ENCODE measurements around the gene CEP112.
"Not testable (repeated sequence)": the region's sequence is repeated elsewhere in the genome, so short reads cannot be mapped to it uniquely, and the experiment has no call there.

Gene CEP112

GRCh38 chr17:65867014-65867413 lies 324.9 kb downstream of the CEP112 start:
- DNase-seq = no peak

- no peak for DNase-seq
Observed at GRCh38 chr17:65865715-65866425, 326.1 kb downstream of the CEP112 start.

- no peak for DNase-seq
Observed at GRCh38 chr17:65864394-65864793, 327.5 kb downstream of the CEP112 start.

DNA sequence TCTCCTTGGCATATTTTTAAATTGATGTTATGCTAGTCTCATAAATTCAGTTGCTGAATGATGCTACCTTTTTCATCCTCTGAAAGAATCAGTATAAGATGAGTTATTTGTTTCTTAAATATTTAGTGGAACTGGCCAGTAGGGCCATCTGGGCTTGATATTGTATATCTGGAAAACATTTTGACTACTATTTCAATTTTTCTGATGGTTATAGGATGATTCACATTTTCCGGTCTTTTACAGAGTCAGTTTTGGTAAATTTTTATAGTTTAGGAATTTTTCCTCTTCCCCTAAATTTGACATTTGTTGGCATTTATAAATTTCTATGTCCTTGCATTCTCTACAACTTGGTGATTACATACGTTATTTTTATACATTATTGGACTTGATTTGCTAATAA lies 334.2 kb downstream of the CEP112 start:
- DNase-seq = no peak

DNA sequence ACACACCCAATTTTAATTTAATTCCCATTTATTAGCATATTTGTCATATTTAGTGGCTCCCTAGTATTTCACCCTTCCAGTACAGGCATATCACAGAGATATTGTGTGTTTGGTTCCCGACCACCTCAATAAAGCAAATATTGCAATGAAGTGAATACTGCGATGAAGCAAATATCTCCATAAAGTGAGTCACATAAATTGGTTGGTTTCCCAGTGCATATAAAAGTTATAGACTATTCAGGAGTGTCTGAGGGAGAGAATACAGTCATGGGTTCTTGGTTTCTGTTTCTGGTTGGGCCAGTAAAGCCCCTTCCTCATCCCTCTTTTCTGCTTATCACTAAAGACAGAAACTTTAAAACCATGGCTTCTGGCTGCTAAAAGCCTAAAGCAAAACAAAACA lies 335.1 kb downstream of the CEP112 start:
- DNase-seq = no peak

DNA sequence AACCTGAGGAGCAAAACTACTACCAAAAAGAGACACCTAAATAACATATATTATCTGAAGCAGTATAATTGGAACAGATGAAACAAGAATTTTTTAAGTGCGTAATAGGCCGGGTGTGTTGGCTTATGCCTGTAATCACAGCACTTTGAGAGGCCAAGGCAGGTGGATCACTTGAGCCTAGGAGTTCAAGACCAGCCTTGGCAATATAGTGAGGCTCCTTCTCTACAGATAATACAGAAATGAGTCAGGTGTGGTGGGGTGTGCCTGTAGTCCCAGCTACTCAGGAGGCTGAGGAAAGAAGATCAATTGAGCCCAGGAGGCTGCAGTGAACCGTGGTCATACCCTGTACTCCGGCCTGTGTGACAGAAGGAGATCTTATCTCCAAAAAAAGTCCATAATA lies 336.3 kb downstream of the CEP112 start:
- DNase-seq = no peak

DNA sequence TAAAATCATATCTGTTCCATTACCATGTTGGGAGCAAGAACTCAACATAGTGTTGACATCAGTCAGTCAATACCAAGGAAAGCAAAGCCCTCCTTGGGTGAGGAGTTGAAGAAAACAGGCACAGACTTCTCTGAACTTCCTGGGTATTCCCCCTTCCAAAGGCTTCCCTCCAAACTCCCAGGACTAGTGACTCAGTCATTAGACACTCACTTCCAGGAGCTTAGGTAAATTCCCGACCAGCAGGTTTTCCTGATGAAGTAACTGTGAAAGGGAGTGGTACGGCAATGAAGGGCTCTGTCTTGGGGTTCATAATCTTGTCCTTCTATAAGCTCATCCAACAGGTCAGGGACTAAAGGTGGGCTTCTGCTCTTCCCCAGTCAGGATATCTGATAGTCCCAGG lies 336.7 kb downstream of the CEP112 start:
- DNase-seq = no peak

GRCh38 chr17:65853816-65854215 lies 338.1 kb downstream of the CEP112 start:
- DNase-seq = no peak

DNA sequence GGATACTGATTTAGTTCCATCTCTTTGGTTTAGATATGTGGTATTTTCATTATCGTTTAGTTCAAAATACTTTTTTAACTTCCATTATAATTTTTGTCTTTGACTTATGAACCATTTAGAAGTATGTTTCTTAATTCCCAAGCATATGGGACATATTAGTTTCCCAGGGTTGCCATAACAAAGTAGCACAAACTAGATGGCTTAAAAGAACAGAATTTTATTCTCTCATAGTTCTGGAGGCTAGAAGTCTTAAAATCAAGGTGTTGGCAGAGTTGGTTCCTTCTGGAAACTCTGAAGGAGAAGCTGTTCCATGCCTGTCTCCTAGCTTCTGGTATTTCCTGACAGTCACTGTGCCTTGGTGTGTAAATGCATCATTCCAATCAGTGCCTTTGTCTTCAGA lies 339.0 kb downstream of the CEP112 start:
- DNase-seq = no peak

DNA sequence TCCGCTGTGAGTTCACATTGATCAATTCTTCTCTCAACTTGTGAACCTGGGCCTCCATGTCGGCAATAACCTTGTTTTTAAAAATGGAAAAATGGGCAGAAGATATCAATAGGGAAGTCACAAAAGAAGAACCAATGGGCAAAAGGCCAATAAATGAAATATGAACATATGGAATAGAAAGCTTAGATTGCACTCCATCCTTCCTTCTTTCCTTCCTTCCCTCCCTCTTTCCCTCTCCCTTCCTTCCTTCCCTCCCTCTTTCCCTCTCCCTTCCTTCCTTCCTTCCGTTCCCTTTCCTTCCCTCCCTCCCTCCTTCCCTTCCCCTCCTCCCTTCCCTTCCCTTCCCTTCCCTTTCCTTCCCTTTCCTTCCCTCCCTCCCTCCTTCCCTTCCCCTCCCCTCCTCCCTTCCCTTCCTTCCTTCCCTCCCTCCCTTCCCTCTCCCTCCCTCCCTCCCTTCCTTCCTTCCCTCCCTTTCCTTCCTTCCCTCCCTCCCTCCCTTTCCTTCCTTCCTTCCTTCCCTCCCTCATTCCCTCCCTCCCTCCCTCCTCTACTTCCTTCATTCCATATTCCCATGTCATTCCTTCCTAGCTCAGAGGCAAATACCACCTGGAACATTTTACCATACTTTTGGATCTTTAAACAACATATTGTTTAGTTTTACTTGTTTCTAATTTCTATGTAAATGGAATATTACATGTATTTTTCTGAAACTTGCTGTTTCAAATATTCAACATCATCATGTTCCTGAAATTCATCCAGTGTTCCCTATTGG lies 339.8 kb downstream of the CEP112 start:
- DNase-seq = no peak

- no peak for DNase-seq
Observed at GRCh38 chr17:65850486-65850885, 341.4 kb downstream of the CEP112 start.

GRCh38 chr17:65848751-65849150 lies 343.2 kb downstream of the CEP112 start:
- no peak for DNase-seq

GRCh38 chr17:65841089-65841488 lies 350.8 kb downstream of the CEP112 start:
- no peak for DNase-seq

GRCh38 chr17:65837232-65837631 lies 354.7 kb downstream of the CEP112 start:
- DNase-seq = not testable (repeated sequence)

DNA sequence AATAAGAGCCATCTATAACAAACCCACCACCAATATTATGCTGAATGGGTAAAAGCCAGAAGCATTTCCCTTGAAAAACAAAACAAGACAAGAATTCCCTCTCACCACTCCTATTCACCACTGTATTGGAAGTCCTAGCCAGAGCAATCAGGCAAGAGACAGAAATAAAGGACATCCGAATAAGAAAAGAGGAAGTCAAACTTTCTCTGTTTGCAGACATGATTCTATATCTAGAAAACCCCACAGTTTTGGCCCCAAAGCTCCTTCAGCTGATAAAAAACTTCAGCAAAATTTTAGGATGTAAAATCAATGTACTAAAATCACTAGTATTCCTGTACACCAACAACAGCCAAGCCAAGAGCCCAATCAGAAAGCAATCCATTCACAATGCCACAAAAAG lies 358.7 kb downstream of the CEP112 start:
- DNase-seq = no peak

DNA sequence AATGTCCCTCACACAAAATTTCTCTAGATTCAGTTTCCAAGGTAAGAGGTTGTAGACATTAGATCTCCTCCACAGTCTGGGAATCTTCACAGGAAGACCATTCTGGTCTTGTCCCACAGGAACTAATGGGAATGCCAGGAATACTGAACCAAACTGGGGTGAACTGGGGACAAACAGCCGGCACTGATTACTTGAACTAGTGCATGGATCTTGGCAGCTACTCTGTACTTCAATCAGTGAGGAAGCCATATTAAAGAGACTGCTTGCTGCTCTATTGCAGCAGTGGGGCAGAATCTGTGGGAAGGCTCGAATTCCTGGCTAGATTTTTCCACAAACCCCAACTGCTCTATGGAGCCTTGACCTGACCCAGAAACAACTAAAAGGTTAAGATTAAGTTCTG lies 361.6 kb downstream of the CEP112 start:
- DNase-seq = no peak

GRCh38 chr17:65826577-65826976 lies 365.4 kb downstream of the CEP112 start:
- not testable (repeated sequence) for DNase-seq

GRCh38 chr17:65824901-65825300 lies 367.0 kb downstream of the CEP112 start:
- DNase-seq = no peak

- no peak for DNase-seq
Observed at GRCh38 chr17:65823713-65824112, 368.2 kb downstream of the CEP112 start.

DNA sequence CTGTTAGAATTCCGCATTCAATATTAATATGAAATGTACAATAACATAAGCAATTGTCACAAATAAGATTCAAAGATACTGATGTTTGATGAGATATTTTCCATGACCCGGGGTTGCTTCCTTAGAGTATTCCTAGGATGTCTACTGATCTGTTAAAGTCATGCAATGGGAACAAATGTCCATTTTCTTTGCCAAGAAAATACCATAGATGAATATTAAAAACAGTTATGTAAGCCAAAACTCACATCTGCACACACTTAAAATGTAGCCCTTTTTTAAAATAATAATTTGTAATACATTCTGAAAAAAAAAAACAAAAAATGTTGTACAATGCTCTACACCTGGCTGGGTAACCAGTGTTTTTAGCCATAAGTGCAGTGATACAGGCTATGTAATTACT lies 371.1 kb downstream of the CEP112 start:
- DNase-seq = no peak

DNA sequence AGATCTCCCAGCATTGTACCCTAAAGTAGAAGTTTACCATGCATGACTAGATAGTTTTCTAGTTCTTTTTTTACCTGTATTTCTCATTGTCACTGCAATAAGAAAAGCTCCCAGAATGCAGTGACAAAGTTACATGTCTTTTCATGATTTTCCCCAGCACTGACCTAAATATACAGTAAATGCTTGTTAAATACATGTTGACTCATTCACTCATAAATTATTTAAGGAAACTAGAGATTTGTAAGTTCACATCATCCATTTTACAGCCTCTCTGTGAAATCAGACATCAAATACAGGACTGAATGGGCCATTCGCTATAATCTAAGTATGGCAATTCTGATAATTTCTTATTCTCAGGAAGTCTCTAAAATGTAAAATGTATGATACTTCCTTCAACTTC lies 371.6 kb downstream of the CEP112 start:
- no peak for DNase-seq

- DNase-seq = no peak
Observed at GRCh38 chr17:65819810-65820209, 372.1 kb downstream of the CEP112 start.

GRCh38 chr17:65817951-65818350 lies 374.0 kb downstream of the CEP112 start:
- DNase-seq = no peak

- DNase-seq = no peak
Observed at GRCh38 chr17:65814418-65814817, 377.5 kb downstream of the CEP112 start.

DNA sequence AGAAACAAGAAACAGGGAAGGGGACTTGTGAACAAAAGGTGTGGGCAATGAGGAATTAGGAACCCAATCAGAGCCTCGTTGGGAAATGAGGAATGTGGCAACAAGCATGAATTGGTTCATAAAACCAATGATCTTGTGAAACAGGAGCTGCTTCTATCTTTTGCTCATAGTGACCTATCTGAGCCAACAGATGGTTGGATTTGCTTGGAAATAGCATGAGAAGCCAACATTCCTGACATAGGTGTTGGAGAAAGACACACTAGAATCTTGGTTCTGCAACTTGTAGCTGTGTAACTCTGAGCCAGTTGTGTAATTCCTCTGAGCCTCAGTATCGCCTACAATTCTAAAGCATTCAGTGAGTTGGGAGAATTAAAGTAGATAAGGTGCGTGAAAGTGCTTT lies 378.6 kb downstream of the CEP112 start:
- no peak for DNase-seq

Measured in hematopoietic multipotent progenitor cell treated with erythropoietin and hydrocortisone succinate and interleukin-3 and kit ligand, for 8 days (in vitro differentiated cells).